ENCODE results near the gene RSPRY1. TPM values are rescaled to one million over a fixed set of nuclear protein-coding genes. Genes with fewer than 3 reads are reported as not detected.

Gene RSPRY1
- polyA plus RNA-seq, 5 donors: 31.4 to 50.8 (median 41.4) TPM

DNA sequence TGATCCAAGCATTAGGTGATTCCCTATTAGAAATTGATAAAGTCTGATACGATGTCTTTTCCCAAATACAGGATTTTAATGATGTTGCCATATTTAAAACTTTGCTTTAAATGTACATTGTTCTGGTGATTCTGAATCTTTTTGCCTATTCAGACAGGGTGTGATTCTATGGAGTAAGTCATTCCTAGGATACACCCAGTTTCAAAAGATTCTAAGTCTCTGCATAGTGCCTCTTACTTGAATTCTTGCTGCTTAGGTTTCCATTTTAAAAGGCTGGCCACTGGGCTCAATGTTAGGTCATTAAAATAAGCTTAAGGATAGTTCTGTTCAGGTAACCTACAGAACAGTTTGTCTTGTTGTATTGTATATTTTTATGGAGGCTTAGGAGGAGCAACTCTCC, 36.9 kb downstream of the RSPRY1 start:
- DNase-seq: no peak

DNA sequence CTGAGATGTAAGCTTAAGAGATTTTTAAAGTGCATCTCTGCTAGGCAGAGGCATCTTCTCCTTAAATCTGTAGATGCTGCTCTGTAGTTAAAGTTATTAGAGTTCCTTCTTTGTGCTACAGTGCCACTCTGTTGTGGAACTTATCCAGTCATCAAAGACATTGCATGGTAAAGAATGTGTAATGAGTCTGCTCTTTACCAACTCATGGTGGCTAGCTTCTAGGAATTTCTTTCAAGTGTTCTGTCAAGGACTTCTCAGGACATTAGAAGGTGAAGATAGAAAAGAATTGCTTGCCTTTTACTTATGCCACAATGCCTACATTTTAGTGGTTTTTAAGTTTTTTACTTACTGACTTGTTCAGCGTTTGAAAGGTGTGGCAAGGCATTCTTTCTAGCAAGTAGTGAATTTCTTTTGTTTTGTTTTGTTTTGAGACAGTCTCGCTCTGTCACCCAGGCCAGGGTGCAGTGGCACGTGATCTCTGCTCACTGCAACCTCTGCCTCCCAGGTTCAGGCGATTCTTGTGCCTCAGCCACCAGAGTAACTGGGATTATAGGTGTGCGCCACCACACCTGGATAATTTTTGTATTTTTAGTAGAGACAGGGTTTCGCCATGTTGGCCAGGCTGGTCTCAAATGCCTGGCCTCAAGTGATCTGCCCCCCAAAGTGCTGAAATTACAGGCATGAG, 38.7 kb downstream of the RSPRY1 start:
- no peak for DNase-seq

DNA sequence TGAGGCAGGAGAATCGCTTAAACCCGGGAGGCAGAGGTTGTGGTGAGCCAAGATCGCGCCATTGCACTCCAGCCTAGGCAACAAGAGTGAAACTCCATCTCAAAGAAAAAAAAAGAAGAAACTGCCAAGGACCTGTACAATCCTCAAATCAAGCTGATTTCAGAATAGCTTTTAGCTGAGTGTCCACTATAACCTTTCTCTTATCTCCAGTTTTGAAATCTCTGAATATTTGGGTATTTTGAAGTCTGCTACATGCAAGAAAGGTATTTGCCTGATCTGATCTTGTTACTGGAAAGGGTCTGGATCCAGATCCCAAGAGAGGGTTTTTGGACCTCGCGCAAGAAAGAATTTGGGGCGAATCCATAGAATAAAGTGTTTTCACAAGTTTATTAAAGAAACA, 39.8 kb downstream of the RSPRY1 start:
- DNase-seq: no peak

DNA sequence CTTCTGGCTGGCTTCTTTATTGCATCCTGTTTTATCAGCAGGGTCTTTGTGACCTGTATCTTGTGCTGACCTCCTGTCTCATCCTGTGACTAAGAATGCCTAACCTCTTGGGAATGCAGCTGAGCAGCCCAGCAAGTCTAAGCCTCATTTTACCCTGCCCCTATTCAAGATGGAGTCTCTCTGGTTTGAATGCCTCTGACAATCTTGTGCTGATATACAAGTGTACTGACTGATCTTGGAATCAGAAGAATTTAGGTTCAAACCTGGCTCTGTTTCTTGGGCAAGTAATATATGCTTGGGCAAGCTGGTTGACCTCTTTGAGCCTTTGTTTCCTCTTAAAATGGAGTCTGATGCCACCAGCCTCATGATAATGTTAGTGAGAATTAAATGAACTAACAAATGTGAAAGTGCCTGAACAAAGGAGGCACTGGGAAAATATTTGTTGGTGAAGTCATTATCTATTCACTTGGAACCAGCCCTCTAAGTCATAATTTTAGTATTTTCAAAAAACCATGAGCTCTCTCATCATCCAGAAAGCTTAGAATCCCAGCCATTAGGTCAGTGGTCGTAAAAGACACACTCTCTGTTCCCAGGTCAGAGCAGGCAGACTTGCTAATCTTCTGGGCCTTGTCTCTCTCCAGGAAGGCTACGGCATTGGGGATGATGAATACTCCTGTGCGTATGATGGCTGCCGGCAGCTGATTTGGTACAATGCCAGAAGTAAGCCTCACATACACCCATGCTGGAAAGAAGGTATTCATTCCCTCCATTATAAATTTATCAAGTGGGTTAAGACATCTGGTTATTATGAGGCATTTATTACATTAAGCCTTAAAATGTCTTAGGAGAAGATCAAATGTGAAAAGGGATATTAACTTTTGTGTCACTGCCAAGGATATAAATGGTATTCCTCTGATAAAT, 40.8 kb downstream of the RSPRY1 start:
- DNase-seq: no peak

DNA sequence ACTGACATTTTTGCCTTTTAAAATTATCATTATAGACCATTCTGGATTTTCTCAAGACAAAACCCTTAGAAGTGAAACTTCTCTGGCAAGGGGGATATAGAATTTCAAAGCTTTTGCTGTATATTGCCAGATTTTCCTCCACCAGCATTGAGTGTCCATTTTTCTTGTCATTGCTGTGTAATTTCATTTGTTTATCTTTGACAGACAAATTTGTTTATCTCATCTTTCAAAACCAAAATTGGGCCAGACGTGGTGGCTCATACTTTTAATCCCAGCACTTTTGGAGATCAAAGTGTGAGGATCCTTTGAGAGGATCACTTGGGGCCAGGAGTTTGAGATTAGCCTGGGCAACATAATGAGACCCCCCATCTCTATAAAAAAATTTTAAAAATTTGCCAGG, 43.0 kb downstream of the RSPRY1 start:
- no peak for DNase-seq

DNA sequence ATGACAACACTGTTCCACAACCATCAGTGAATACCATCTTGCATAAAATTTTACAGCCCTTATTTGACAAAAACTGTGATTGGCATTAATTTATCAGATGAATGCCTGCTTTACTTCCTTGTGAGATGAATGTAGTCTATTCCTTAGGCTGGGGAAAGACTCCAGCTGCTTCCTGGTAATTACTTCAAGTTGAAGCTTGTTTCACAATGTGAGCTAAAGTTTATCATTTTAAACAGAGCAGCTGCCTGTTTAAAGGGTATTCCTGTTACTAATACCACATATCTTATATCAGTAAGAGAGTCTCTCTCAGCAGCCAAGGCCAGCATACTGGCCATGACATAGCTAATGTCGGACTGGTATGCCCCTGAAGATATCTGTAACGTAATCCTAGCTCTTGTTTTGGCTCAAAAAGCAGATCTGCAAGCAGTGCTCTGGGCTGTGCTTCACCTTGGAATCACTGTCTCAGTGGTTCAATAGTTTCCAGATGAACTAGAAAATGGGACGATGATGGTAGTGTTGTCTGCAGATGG, 45.8 kb downstream of the RSPRY1 start:
- no peak for DNase-seq

DNA sequence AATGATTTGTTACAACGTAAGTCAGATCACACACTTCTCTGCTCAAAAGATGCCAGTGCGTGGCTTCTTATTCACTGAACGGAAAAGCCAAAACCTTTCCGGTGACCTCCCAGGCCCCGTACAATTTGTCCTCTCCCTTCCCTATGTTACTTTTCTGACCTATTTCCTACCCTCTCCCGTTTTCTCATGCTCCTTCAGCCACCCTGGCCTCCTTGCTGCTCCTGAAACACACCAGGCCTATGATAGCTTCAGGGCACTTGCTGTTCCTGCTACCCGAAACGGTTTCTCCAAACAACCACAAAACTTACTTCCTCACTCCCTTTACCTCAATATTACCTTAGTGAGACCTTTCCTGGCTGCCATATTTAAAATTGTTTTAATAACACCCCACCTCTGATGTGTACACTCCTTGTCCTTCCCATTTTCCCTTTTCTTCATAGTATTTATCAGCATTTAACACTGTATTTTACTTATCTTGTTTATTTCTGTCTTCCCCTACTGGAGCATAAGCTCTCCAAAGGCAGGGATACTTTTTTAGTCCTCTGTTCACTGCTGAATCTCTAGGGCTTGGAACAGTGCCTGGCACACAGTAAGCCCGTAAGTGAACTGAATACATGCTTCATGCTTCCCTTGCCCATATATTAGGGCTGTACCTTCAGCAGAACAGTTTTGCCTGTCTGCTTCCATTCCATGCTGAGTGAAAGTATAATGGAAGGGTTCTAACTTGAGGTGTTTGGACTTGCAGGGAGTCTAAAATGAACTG, 48.0 kb downstream of the RSPRY1 start:
- no peak for DNase-seq

DNA sequence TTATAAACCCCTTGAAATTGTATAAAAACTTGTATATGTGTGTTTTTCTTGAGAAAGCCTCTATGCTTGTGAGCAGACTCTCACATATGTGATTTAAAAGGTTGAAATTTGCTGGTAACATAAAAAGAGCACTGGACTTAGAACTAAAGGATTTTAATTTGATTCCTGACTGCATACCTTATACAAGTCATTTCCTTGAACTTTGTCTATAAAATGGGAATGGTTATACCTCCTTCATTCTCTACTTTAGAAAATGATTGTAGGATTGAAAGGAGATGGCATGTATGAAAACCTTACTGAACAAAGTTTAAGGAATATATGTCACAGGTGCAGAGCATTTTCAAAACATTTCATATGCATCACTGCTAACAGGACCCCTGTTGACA, 48.6 kb downstream of the RSPRY1 start:
- DNase-seq: no peak

DNA sequence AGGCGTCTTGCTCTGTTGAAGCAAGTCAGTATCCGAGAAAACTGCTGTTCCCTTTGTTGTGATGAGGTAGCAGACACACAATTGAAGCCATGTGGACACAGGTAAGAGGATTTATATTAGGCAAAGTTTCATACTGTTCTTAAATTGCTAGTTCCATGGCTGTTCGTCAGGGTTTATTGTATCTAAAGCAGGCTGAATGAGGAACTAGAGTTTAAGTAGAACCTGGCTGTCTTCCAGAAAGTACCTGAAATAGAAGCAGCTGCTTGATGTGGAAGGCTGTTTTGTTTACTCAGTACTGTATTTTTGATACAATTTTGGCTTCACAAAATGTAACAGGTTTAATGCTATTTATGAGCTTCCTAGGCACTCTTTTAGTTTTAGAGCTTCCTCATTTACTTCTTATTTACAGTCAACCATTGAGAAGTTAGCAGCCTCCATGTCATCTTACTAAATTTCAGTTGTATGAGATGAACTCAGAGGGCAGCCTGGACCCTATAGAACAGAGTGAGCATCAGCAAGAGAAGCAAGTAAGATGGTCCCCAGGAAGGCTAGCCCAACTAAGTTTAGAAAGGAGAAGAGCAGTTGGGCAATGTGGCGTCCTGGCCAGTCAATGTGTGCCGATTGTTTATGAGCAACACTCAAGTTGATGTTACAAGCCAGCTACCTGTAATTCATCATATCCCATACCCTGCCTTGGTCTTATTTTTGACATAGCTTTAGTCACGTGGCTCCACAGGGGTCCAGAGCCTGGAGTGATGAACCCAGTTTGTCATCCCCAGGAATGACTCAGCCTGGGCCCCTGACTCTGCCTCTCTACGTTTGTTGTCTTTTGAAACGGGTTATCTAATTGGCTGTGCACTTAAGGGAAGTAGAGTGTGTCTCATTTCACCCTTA, 49.2 kb downstream of the RSPRY1 start:
- peak; percentile 26 to 36 for DNase-seq

DNA sequence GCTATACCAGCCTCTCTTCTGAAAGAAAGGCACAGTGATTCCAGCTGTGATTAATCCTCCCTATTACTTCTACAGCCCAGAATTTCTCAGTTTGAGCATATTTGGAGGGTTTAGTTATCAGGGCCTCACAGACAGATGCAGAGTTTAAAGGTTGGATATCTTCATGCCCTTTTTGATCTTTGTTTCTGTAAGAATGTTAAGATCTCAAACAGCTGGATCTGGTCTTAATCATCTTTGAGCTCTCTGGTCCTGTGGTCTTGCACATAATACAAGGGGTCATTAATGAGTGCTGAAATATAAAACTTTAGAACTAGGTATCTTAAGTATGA, 49.9 kb downstream of the RSPRY1 start:
- DNase-seq: no peak

DNA sequence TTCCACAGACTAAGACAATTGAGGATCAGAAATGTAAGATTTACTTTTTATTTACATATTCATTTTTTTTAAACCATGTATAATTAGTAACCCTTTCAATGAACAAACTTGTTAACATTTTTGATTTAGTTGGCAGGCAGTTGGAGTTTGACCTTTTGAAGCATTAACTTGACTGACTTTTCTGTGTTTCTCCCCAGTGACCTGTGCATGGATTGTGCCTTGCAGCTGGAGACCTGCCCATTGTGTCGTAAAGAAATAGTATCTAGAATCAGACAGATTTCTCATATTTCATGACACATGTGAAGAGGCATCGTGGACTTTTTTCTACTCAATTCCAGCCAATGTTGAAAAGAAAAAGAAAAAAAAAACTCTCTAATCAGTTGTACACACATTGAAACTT, 52.6 kb downstream of the RSPRY1 start:
- DNase-seq: no peak

DNA sequence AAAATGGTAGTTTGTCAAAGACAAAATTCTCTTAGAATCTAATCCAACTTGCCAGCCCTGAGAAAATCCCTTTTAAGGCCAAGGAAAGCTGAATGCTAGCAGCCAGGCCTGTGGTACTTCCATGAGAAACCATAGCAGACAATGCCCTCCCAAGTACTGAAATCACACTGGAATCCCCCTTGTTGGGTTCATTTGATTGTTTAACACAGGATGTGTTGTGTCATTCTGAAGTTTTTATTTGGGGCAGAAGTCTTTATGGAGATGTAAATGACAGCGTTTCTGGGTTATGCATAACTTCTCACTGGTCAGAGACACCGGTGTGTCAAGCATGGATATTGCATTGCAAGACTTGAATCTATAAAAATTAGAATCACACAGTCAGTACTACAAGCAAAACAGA, 53.0 kb downstream of the RSPRY1 start:
- no peak for DNase-seq

DNA sequence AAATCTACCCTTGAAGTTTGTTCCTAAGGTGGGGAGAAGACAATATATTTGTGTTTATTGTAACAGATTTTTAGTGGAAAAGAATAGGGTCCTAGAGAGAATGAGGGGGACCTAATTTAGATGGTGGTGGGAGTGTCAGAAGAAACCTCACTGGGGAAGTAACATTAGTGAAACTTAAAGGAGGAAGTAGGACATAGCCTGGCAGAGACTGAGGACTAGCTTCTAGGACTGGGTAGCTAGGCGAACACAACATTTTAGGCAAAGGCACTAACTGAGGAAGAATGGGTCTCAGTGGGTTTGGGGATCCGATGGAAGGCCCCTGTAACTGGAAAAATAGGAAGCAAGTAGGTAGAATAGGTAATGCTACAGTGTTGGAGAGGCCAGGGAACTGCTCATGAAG, 54.7 kb downstream of the RSPRY1 start:
- no peak for DNase-seq

DNA sequence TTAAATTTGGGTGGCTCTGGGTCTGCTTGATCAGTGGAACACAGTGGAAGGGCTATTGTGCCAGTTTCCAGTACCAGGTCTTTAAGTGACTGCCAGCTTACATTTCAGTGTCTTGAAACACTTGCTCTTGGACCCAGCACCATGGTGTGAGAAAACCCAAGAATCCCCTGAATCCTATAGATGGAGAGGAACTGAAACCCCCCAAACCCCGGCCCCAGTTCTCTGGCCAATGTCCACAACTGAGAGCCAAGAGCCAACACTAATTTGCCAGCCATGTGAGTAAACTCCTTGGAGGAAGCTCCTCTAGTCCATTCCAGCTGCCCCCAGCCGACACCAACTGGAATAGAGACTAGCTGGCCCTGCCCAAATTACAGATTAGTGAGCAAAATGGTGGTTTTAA, 56.5 kb downstream of the RSPRY1 start:
- no peak for DNase-seq

DNA sequence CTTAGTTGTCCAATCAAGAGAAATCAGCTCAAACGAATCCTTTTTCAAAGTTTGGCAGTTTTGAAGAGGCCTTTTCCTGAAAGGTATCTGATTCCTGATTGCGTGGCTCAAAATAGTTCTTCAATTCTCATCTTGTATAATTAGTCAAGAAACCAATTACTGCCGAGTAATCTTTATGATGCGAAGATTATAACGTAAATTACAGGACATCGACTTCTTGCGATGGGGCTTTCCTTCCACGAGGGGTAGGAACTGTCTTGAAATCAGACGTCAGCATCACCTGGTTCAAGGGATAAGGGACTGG, 58.3 kb downstream of the RSPRY1 start:
- no peak for DNase-seq

DNA sequence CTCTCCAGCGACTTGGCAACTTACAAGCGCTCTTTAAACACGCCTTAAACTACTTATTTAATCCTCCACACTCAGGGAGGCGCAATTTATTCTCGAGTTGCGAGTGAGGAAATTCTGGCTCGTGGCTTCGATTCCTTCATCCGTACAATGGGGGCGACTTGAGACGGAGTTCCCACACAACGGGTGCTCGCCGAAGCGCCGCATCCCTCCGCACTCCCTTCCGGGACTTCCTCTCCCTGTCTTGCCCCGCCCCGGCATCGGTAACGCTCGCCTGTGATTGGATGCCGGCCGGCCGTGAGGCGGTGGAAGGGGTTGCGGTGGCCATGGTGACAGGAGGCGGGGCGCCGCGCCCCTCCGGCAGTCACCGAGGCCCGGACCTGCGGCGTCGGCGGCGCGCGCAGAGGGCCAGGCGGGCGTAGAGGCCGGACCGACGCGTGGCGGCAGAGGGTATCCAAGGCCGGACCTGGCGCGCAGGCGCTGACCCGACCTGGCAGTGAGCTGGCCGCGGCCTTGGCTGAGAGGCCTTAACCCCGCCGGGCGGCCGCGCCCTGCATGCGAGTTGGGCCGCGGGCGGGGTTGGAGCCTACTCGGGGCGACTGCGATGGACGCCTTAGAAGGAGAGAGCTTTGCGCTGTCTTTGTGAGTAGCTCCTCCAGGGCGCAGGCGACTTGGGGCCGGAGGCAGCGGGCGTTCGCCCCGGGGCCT, 58.8 kb downstream of the RSPRY1 start, which contains the start of gene ARL2BP:
Gene ARL2BP, plus strand, starts transcription at position 493 of the 705 bp plus-strand sequence. Its CDS starts 109 bp downstream, at position 602.
- peak; percentile 95 to 96 for DNase-seq

DNA sequence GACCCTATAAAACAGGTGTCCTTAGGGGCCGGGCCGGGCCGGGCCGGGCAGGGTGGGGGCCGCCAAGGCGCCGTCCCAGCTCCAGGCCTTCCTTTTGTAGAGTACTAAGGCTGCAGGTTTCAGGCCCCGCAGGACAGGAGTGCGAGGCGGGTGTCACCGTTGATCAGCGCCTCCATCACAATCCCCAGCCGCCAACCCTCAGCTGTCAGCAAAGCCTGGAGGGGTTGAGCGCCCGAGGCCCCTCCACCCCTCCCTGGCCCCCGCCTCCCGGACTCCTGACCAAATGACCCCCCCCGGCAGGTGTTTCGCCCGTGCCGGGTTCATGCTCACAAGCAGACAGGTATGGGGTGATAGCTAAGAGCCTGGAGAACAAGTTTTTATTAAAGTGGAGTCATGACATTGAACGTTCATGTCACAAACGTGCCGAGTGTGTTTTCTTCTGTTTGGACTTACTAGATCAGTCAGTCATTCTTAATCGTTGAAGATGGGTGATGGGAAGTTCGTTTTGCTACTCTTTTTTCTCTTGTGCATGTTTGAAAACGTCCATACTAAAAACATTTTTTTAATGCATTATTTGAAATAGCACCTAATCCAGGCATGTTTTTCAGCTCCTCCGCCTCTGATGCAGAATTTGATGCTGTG, 59.5 kb downstream of the RSPRY1 start:
- no peak for DNase-seq

DNA sequence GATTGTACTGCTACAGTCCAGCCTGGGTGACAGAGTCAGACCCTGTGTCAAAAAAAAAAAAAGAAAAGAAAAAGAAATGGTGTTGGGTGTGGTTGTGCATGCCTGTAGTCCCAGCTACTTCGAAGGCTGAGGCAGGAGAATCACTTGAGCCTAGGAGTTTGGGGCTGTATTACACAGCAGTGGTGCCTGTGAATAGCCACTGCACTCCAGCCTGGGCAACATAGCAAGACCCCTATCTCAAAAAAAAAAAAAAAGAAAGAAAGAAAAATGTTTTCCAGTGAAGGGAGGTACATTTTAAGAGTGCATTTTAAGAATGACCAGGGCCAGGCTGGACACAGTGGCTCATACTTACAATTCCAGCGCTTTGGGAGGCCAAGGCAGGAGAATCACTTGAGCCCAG, 65.2 kb downstream of the RSPRY1 start:
- DNase-seq: no peak

DNA sequence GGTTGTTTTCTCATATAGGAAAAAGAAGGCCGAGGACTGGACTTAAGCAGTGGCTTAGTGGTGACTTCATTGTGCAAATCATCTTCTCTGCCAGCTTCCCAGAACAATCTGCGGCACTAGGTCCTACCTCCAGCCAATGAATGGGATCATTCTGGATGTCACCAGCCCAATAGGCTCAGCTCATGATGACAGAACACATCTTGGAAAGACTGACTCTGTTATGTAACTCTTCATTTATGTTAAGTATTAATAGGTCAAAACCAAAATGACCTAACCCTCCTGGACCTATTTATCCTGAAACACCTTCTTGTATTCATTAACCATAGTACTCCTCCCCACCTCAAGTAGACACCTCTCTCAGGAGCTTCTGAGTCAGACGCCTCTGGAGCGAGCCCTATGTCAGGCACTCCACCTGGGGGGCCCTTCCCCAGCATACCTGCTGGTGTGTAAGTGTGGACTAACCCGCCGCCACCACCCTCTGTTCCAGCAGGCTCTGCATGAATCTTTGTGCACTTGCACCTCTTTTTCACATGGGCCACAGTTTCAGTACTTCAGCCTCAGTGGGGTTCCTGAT, 66.1 kb downstream of the RSPRY1 start:
- DNase-seq: no peak

DNA sequence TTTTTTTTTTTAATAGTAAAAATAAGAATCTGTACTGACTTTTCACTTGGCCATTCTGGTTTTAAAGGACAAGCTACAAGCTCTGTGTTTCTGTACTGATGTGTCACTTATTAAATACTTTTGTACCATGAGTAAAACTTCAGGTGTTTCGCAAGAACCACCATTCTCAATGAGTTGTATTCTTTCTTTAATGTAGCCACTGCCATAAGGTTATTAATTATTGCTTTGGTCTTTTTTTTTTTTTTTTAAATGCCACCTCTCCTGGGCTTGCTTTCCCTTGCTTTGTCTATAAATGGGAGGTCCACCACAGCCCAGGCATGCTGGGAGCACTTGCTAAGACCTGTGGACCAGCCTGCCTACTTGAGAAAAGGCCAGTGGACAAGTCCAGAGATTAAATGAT, 67.3 kb downstream of the RSPRY1 start:
- no peak for DNase-seq

All from right lung (tissue), 5 donors.